Heart left ventricle (tissue), 13 donors: ENCODE data around the gene IMMP2L.

Source experiments
- CTCF ChIP-seq, 12 donors: fragments of 200-600 bp; sonication (generic) in 4 of 12; IDR thresholded peaks; one replicate each; pipeline versions ENCODE4 v1.5.0 to v1.8.0; 2018 to 2022; ENCODE audit warnings: antibody characterized with exemption in 12 of 12, mild to moderate bottlenecking in 5 of 12
- POLR2A ChIP-seq, 2 donors: fragments of 450-650 bp; IDR thresholded peaks; one replicate each; pipeline ENCODE4 v1.6.1; 2017; ENCODE audit warnings: antibody characterized with exemption in 2 of 2, mild to moderate bottlenecking in 2 of 2, moderate library complexity in 2 of 2
- donor health status: ischemic (EF 13 %, LVEDD 7.1; RV severe dilation, severe dysfunction).
- donor health status: DM: no; HTN: yes; CAD: no.
- donor health status: DM: no; HTN: no; CAD: no.
- donor health status: ischemic (EF 25% LVEDD 6.9; RV normal size, moderate dysfunction).
- donor health status: ischemic (EF 25% LVEDD 5.7; RV mildly dilated, moderate dysfunction).
- donor health status: ischemic (EF 35%, LVEDD 5.7; RV mildly dilated, moderate dysfunction).
- donor health status: nonischemic (EF 11% LVEDD 7.7; RV severe dilation, severe dysfunction).
- donor health status: DM: yes; HTN: yes; CAD: no.
- donor health status: PGD.
- donor health status: ischemic (EF 29% LVEDD 5.4; RV normal size, mild dysfunction).
- donor health status: nonischemic (EF 23%, LVEDD 6.1; RV moderate dilation, normal function).

GRCh38 chr7:111076205-111076604 lies 486.1 kb downstream of the IMMP2L start:
- TF ChIP-seq CTCF (IDR thresholded peaks at IDR 0.05), result no peak
- no peak for TF ChIP-seq POLR2A (IDR thresholded peaks at IDR 0.05)
